Fibroblast of lung (primary cell): ENCODE measurements around the gene FAM222B. TPM values are rescaled to one million over a fixed set of nuclear protein-coding genes. Genes with fewer than 3 reads are reported as not detected.

Experiments used
- DNase-seq, 2 donors: peaks; one replicate each; pipeline versions ENCODE4 v3.0.0 to v3.0.0-alpha.2; 2010; ENCODE audit warnings: low read depth in 2 of 2
- H2AFZ ChIP-seq: 2 replicates; pipeline ENCODE4 v1.5.1; 2012; ENCODE audit warnings: low read length, control low read depth, inconsistent platforms
- H3K27ac ChIP-seq: 2 replicates; pipeline ENCODE4 v1.5.1; 2011; ENCODE audit warnings: low read length, control low read depth; ENCODE audit not compliant: insufficient read depth
- H3K27me3 ChIP-seq: 2 replicates; pipeline ENCODE4 v1.5.1; 2011; ENCODE audit warnings: mild to moderate bottlenecking, low read length; ENCODE audit not compliant: control insufficient read depth, insufficient read depth
- H3K36me3 ChIP-seq: 2 replicates; pipeline ENCODE4 v1.5.1; 2011; ENCODE audit warnings: low read length; ENCODE audit not compliant: control insufficient read depth, insufficient read depth
- H3K4me1 ChIP-seq: 2 replicates; pipeline ENCODE4 v1.5.1; 2011; ENCODE audit warnings: low read length; ENCODE audit not compliant: control insufficient read depth, insufficient read depth; ENCODE audit errors: extremely low read depth
- H3K4me2 ChIP-seq: 2 replicates; pipeline ENCODE4 v1.5.1; 2011; ENCODE audit warnings: low read length, control low read depth; ENCODE audit not compliant: insufficient read depth; ENCODE audit errors: extremely low read depth
- H3K4me3 ChIP-seq, 4 experiments: fragments of 200-600 bp in 1 of 4; sonication (generic) in 1 of 4; replicated peaks in 1 of 4; 2 replicates each; pipeline ENCODE4 v1.5.1; 2011 to 2016; ENCODE audit warnings: low read length in 4 of 4, low read depth in 3 of 4, mild to moderate bottlenecking in 3 of 4, control low read depth in 2 of 4, inconsistent platforms in 1 of 4, mixed read lengths in 1 of 4; ENCODE audit not compliant: insufficient read depth in 1 of 4; ENCODE audit errors: control extremely low read depth in 1 of 4
- H3K79me2 ChIP-seq: 2 replicates; pipeline ENCODE4 v1.5.1; 2012; ENCODE audit warnings: mild to moderate bottlenecking, low read length, inconsistent platforms; ENCODE audit not compliant: control insufficient read depth, insufficient read depth
- H3K9ac ChIP-seq: 2 replicates; pipeline ENCODE4 v1.5.1; 2011; ENCODE audit warnings: mild to moderate bottlenecking, low read length, control low read depth; ENCODE audit not compliant: insufficient read depth
- H3K9me3 ChIP-seq: 2 replicates; pipeline ENCODE4 v1.5.1; 2012; ENCODE audit warnings: low read depth, low read length; ENCODE audit not compliant: control insufficient read depth, insufficient read depth
- H4K20me1 ChIP-seq: 2 replicates; pipeline ENCODE4 v1.5.1; 2011; ENCODE audit warnings: low read length; ENCODE audit not compliant: control insufficient read depth, insufficient read depth; ENCODE audit errors: extremely low read depth
- EZH2 ChIP-seq: IDR thresholded peaks from 2 replicates; pipeline ENCODE4 v1.5.1; 2012; ENCODE audit warnings: low read length, control low read depth, mild to moderate bottlenecking; ENCODE audit errors: missing control alignments
- polyA plus RNA-seq, 2 donors: library from polyadenylated mRNA; depleted of rRNA in 1 of 2; stranded (reverse) in 1 of 2; unstranded in 1 of 2; fragments of >200 nt; gene quantifications; 2 replicates each; pipeline ENCODE4 v1.2.1, GENCODE V29; 2011 to 2012; ENCODE audit warnings: missing spikeins in 1 of 2
- total RNA-seq: library from RNA; depleted of rRNA; stranded (reverse); fragments of >200 nt; gene quantifications from 2 replicates; pipeline ENCODE4 v1.2.1, GENCODE V29; 2014
- TF ChIP-seq, protein P1 (sequence below), 2 donors: IDR thresholded peaks in 1 of 2; conservative IDR thresholded peaks in 1 of 2; 1 replicate in 1 of 2; 2 replicates in 1 of 2; pipeline ENCODE4 v1.5.1; 2011 to 2012; ENCODE audit warnings: low read length in 2 of 2, control low read depth in 1 of 2, inconsistent platforms in 1 of 2, low read depth in 1 of 2, mild to moderate bottlenecking in 1 of 2

FAM222B gene
- total and polyA plus RNA-seq, 2 donors (not counting 1 experiment from before 2014, with no cell fraction given) = 2.8 to 9.0 TPM

DNA sequence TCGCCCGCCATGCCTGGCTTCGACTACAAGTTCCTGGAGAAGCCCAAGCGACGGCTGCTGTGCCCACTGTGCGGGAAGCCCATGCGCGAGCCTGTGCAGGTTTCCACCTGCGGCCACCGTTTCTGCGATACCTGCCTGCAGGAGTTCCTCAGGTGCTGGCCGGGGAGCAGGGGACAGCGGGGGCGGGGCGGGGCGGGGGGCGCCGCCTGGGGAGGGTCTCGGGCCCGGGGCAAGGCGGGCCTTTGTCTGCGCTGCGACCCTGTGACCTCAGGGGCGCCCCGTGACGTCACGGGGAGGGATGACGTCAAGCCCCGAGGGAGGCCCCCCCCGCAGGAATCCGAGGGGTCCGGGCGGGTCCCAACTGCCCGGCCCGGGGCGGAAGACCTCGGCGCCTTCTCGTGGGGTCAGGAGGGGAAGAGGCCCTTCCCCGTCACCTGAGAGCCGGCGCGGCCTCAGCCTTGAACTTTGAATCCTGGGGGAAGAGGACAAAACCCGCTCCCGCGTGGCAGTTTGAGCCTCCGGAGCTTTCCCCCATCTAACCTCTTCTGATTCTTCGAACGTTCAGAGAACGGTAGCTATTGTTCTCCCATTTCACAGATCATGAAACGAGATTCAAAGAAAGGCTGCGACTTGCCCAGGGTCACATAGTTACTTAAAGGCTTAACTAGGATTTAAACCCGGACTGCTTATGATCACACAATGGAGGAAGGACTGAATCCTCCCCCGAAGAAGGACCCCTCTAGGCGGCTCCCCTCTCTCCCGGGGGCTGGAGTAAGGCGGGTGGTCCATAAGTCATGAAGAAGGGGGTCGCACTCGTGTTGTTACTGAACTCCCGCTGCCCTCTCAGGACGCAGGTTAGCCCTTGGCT is 98.3 kb downstream of the FAM222B start:
- no peak for TF ChIP-seq EZH2
- TF ChIP-seq, protein P1, sequence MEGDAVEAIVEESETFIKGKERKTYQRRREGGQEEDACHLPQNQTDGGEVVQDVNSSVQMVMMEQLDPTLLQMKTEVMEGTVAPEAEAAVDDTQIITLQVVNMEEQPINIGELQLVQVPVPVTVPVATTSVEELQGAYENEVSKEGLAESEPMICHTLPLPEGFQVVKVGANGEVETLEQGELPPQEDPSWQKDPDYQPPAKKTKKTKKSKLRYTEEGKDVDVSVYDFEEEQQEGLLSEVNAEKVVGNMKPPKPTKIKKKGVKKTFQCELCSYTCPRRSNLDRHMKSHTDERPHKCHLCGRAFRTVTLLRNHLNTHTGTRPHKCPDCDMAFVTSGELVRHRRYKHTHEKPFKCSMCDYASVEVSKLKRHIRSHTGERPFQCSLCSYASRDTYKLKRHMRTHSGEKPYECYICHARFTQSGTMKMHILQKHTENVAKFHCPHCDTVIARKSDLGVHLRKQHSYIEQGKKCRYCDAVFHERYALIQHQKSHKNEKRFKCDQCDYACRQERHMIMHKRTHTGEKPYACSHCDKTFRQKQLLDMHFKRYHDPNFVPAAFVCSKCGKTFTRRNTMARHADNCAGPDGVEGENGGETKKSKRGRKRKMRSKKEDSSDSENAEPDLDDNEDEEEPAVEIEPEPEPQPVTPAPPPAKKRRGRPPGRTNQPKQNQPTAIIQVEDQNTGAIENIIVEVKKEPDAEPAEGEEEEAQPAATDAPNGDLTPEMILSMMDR (conservative IDR thresholded peaks at IDR 0.05 in 1 of 2, IDR thresholded peaks at IDR 0.05 in 1 of 2; ENCODE audit: low read depth in 1 of 2, low read length in 2 of 2) = no peak
- H3K4me1 ChIP-seq = peaks cover 9% of the 10 kb centered on the region
- H3K4me2 ChIP-seq = peak overlapping the region; percentile 86
- H3K27me3 ChIP-seq = no peaks in the 10 kb centered on the region
- peaks cover 21% of the 10 kb centered on the region for H3K36me3 ChIP-seq
- H3K9me3 ChIP-seq = no peaks in the 10 kb centered on the region
- peak overlapping the region; percentile 94 for H3K9ac ChIP-seq
- peaks cover 37% of the 10 kb centered on the region for H3K79me2 ChIP-seq
- peak; percentile 44 to 65 for DNase-seq
- H3K4me3 ChIP-seq = peak overlapping the region; percentile 78 to 99 (median 96)
- H3K27ac ChIP-seq = peak overlapping the region; percentile 97
- no peaks in the 10 kb centered on the region for H4K20me1 ChIP-seq
- H2AFZ ChIP-seq = no peak overlapping the region

DNA sequence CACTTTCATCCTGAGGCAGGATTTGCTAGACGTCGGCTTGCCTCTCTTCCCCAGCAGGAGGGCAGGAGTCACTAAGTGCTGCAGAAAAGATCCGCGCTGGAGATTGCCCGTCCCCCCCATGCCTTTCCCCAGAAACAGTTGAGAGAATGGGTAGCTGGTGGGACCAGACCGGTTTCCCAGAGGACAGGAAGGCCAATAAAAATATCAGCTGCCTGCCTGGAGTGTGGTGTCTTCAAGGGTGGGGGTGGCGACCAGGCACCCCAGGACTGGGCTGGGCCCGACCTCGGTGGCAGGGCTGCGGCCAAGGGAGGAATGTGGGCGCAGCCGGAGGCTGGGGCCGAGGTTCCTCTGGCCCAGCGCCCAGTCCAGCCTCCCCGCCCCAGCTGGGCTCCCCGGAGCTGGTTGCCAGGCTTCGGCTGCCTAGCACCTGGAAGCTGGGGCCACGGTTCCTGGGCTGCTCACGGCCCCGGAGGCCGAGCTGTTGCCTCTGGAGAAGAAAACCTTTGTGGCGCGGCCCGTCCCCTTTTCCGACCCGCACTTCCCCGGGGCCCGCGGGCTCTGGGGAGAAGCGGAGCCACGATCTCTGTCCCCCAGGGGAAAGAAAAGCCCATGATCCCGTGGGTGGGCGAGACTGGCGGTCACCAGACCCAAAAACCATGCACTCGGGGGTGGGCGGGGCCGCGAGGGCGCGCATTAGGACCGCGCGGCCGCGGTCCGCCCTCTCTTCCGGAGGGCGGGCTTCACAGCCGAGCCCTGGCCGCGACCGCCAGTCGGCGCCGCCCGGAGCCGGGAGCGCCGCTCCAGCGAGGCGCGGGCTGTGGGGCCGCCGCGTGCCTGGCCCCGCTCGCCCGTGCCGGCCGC is 99.1 kb downstream of the FAM222B start, which contains the start of gene TRAF4:
TRAF4 (plus strand) TSS at position 769 of the 861 bp plus-strand sequence. CDS start 102 bp downstream, outside the sequence.
- Histone ChIP-seq H3K36me3 (peaks cover 13% of the 10 kb centered on the region), H3K4me2 (peak within 1 kb of the TSS; percentile 88), H3K79me2 (peaks cover 37% of the 10 kb centered on the region), H3K27ac (peak within 1 kb of the TSS; percentile 97), H3K4me3 (peak within 1 kb of the TSS; percentile 78 to 99 (median 96)), H3K27me3 (no peaks in the 10 kb centered on the region), H3K9me3 (no peaks in the 10 kb centered on the region), H3K9ac (peak within 1 kb of the TSS; percentile 94), H2AFZ (no peak within 1 kb of the TSS), H4K20me1 (no peaks in the 10 kb centered on the region), H3K4me1 (peaks cover 9% of the 10 kb centered on the region)
- TF ChIP-seq EZH2 = no peak
- TF ChIP-seq, protein P1 (conservative IDR thresholded peaks at IDR 0.05 in 1 of 2, IDR thresholded peaks at IDR 0.05 in 1 of 2; ENCODE audit: low read depth in 1 of 2, low read length in 2 of 2) = peak in 1 of 2 donors; percentile 22
- peak; percentile 89 to 92 for DNase-seq
